ENCODE results near the gene SERPINB3.
"Not testable (repeated sequence)": the region's sequence is repeated elsewhere in the genome, so short reads cannot be mapped to it uniquely, and the experiment has no call there.

Gene SERPINB3

DNA sequence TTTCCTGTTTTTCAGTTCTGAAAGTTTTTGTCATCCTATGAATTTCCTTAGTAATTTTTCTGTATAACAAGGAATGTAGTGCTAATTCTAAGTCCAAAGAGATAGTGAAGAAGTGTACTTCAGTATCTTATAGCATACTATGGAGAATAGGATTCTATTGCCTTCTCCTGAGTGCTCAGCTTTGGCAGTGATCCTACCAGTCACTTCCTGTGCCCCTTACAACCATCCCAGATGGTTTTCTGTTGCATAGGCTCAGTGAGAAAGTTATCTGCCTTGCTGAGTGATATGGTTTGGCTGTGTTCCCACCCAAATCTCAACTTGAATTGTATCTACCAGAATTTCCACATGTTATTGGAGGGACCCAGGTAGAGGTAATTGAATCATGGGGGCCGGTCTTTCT lies 17.0 kb downstream of the SERPINB3 start:
- DNase-seq = not testable (repeated sequence)

DNA sequence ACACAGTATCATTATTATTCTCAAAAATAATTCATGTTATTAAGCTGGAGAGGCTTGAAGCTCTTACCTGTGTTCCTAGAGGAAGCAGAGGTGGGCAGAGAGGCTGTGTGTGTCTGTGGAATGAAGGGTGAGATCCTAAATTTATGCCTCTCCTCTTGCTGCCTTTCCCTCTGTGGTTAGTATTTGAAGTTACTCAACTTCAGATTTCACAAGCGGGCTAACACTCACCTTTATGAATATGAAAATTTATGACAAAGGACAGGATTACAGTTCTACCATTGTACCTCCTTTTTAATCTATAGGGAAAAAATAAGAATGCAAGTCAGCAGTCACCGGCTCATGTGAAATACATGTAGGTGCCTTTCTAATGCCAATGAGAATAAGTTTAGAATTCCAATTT lies 17.6 kb downstream of the SERPINB3 start, which contains the start of gene SERPINB4:
SERPINB4 (minus strand) TSS at position 115 of the 400 bp plus-strand sequence. CDS start 679 bp downstream, outside the sequence.
- DNase-seq = not testable (repeated sequence)

DNA sequence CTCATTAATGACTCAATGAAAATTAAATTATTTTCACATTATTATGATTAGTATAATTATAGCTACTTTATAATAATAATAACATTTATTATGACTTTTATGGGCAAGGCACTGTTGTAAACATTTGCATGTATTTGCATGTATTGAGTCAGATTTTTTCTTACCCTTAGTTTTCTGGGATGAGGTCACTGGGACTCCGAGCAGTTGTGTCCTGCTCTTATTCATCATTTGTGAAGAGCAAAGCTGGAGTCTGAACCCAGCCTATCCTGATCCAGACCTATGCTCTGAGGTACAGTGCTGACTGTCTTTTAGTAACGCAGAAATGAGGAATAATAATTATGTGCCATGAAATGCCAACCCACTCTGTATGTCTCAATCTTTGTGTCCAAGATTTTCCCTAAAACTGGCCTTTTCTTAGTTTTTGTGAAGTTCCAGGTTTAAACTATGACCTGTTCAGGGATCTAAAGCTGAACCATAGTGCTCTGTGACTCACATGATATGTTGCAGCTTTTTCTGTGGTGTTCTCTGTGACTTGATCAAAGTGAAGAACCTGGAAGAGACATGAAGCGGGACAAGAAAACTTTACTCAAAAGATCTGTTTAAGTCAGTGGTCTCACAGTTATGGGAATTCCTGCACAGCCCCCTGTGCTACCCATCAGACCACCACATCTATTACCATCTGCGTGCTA lies 18.9 kb downstream of the SERPINB3 start:
- DNase-seq = not testable (repeated sequence)

DNA sequence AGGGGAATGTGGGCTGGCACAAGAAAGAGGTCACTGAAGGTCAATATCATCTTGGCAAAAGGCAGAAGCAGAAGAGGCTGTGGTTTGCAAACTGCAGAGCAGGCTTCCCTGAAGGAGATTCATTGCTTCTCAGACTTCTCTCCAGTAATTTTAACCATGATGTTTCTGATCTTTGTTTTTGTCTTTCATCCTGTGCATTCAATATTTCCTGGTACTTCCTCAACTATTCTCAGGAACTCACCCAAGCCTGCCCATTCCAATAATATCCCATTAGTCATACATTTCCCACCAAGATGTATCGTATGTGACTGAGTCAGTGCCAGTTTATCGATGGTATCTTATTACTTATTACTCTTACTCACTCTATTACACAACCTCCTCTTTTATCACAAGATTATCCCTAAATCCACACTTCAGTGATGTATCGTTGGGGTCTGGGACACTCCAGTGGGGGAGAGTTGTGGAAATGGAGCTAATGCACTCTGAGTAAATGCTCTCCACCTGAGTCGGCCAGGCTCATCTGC lies 20.5 kb downstream of the SERPINB3 start:
- not testable (repeated sequence) for DNase-seq

DNA sequence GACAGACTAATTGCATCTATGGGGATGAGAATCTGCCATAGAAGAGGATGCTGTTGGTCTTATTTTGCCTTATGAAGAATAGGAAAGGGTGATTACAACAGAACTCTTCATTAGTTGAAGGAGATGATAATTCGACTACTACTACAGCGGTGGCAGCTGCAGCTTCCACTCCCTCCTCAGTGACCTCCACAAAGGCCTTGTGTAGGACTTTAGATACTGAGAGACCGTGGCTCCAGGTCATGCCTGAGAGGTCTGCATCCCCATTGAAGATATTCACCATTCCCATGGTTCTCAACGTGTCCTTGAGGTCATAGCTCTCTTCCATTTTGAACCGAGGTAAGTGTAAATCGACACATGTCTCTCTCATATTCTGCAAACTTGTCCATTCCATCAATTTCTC lies 24.0 kb downstream of the SERPINB3 start:
- DNase-seq = no peak

DNA sequence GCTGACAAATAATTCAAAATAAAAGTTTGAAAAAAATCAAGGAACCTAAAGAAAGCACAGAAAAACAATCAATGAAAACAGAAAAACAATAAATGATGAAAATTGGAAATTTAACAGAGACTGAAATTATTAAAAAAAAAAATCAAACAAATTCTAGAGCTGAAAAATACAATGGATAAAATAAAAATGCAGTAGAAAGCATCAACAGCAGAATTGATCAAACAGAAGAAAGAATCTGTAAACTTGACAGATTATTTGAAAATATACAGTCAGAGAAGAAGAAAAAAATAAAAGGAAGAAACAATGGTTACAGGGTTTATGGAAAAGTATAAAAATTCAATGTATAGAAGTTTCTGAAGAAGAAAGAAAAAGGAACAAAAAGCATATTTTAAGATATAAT lies 33.9 kb downstream of the SERPINB3 start:
- DNase-seq = no peak

DNA sequence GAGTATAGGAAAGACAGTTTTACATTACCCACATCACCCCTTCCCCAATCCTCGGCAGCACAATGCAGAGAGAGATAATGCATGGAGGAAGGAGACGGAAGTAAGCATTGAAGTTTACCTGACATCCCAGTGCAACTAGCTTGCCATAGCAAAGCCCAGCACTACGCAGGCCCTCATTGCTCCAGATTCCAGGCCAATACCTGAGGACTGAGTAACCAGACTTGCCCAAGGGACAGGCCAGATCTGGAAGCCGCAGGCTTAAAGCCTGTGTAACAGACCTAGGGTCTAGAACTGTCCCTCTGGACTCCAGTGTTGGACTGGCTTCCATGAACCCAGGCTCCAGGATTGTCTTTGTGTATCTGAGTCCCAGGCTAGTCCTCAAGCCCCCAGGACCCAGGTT lies 35.3 kb downstream of the SERPINB3 start:
- DNase-seq = no peak

DNA sequence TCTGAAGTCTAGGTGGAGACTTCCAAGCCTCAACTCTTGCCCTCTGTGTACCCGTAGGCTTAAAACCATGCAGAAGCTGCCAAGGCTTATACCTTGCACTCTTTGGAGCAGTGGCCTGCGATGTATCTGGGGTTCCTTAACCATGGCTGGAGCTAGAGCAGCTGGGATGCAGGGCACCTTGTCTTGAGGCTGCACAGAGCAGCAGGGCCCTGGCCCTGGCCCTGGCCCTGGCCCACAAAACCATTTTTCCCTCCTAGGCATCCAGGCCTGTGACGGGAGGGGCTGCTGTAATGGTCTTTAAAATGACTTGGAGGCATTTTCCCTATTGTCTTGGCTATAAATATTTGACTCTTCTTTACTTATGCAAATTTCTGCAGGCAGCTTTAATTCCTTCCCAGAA lies 36.8 kb downstream of the SERPINB3 start:
- DNase-seq = no peak

DNA sequence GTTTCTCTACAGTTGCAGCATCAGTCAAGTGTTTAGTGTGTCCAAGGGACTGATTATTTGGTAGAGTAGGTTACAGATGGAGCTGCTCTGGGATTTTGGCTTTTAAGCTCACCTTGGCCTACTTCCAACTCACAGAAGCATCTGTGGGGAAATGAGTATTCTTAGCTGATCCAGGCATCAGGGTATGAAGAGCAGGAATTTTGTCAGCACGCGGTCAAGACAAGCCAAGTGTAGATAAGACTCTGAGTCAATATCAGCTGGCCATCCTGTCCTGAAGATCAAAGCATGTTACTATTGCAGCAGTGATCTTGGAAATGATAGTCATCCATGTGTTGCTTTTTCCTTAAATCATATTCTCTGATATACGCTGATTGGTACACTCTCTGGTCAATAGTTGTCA lies 42.0 kb downstream of the SERPINB3 start:
- DNase-seq = no peak

DNA sequence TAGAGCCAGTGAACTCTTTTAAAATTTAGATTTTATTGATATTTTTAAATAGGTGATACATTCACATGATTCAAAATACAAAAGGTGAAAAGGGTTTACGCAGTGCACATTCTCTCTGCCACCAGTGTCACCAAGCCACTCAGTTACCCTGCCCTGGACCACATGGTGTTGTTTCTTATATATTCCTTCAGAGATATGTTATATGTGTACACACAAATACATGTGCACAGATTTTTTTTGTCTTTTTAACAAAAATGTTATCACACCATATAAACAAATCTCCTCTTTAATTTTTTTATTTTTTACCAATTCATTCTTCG lies 43.8 kb downstream of the SERPINB3 start:
- DNase-seq = no peak

DNA sequence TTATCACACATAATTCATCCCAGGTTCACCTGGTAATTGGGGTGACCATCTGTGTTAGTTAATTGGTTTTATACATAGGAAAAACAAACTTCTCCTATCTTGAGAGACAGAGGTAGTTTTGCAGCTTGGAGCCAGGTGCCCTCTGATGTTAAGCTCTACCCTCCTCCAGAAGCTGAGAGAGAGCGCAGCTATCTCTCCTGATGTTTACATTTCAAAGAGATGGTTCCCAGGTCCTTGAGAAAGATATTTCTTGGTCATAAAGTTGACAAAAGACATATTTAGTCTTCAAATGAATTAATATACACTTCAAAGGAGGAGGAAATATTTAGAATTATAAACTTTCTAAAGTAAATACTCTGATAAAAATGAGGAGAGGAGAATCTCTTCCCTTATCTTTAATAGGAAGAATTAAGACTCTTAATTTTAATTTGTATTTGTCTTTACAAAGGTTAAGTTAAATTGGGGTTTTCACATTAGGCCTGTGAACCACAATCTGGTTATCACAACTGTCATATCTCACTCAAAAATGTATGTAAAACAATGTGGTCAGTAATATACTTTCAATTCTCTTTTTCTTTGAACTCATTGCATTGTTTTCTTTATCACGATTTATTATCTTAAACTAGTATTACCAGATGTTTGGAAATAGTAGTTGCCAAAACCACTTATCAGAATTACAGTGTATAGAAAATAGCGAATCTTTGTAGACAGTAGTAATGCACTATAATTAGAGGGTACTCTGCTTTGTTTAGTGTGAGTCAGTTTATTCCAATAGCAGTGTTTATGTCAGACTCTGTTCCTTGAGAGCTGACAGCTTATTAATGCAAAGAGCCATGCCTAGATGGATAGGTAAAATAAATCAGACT lies 44.4 kb downstream of the SERPINB3 start:
- DNase-seq = no peak

DNA sequence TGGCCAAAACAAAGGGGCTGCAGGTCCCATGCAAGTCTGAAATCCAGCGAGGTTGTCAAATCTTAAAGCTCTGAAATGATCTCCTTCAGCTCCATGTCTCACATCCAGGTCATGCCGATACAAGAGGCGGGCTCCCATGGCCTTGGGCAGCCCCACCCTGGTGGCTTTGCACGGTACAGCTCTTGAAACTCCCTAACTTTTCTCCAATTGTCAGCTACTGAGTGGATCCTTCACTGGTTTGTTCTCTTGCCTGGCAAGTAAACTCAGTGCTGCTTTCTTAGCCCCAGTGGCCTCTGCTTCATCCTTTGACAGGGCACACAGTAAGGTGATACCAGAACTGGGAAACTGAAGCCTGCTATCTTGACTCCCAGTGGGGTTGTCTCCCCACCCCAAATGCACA lies 48.3 kb downstream of the SERPINB3 start:
- no peak for DNase-seq

DNA sequence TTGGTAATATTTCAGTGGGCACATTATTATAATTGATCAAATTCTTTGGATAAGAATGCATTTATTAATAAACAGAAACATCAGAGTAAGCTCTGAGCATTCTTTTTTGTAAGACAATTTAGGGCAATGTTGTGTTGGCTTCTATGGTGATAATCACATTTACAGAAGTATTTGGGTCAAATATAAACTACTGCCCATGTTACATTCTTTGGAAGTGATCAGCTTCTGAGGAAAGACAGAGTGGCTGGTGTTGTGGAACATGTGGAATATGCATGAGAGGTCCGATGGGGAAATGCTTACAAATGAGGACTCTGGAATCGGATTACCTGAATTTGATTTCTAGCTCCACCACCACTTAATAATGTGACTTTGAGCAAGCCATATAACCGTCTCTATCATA lies 55.2 kb downstream of the SERPINB3 start:
- no peak for DNase-seq

Measured in GDM1 (cell line).